ENCODE measurements around the gene MARCHF9.

MARCHF9 gene

GRCh38 chr12:57756406-57757341 is 1.8 kb downstream of the MARCHF9 start:
- DNase-seq = peak; percentile 62

- no peak for DNase-seq
These were observed 2.9 kb downstream of the MARCHF9 start for GRCh38 chr12:57757771-57758170.

GRCh38 chr12:57758552-57759359 is 3.9 kb downstream of the MARCHF9 start:
- DNase-seq = no peak

- DNase-seq = peak; percentile 57
These were observed 4.6 kb downstream of the MARCHF9 start for GRCh38 chr12:57759360-57759980.

GRCh38 chr12:57760347-57760982 is 5.6 kb downstream of the MARCHF9 start:
- no peak for DNase-seq

- no peak for DNase-seq
These were observed 6.6 kb downstream of the MARCHF9 start for GRCh38 chr12:57761391-57761998.

GRCh38 chr12:57762463-57762862 is 7.6 kb downstream of the MARCHF9 start:
- no peak for DNase-seq

GRCh38 chr12:57763881-57764661 is 9.2 kb downstream of the MARCHF9 start:
- no peak for DNase-seq

- DNase-seq = no peak
These were observed 9.7 kb downstream of the MARCHF9 start for GRCh38 chr12:57764662-57765002.

GRCh38 chr12:57765003-57765697 is 10.2 kb downstream of the MARCHF9 start:
- peak; percentile 36 for DNase-seq

GRCh38 chr12:57765698-57766463 is 11.0 kb downstream of the MARCHF9 start:
- DNase-seq = no peak

- no peak for DNase-seq
These were observed 11.8 kb downstream of the MARCHF9 start, which contains the start of gene CYP27B1 for GRCh38 chr12:57766464-57767304. CYP27B1 (minus strand) TSS chr12:57767078; CDS start chr12:57767041, 37 bp downstream.

- DNase-seq = no peak
These were observed 12.4 kb downstream of the MARCHF9 start for GRCh38 chr12:57767305-57767698.

- no peak for DNase-seq
These were observed 13.0 kb downstream of the MARCHF9 start for GRCh38 chr12:57767876-57768275.

- no peak for DNase-seq
These were observed 14.7 kb downstream of the MARCHF9 start for GRCh38 chr12:57769594-57769993.

GRCh38 chr12:57770734-57771133 is 15.8 kb downstream of the MARCHF9 start:
- DNase-seq = no peak

- peak; percentile 78 for DNase-seq
These were observed 16.5 kb downstream of the MARCHF9 start for GRCh38 chr12:57771236-57771872.

- peak; percentile 91 for DNase-seq
These were observed 17.0 kb downstream of the MARCHF9 start, which contains the start of gene METTL1 for GRCh38 chr12:57771873-57772428. METTL1 (minus strand) TSS chr12:57772105; CDS start chr12:57772083, 22 bp downstream.
